Measurements from ENCODE around the gene MIS12. TPM values are rescaled to one million over a fixed set of nuclear protein-coding genes. Genes with fewer than 3 reads are reported as not detected.

Gene MIS12
- 10 to 100 TPM; 34.2 to 43.2 (median 35.0) TPM for polyA plus RNA-seq (ENCODE audit: insufficient read length in 3 of 3)

GRCh38 chr17:5486206-5487124 lies at the start of gene MIS12:
MIS12 (plus strand) TSS chr17:5486566; CDS start chr17:5488863, 2,297 bp downstream.
- DNase-seq (ENCODE audit: low read depth in 3 of 3, low spot score in 2 of 3): peak; percentile 90 to 97 (median 94)

GRCh38 chr17:5437721-5438317 lies 48.5 kb upstream of the MIS12 start:
- DNase-seq (ENCODE audit: low read depth in 3 of 3, low spot score in 2 of 3): no peak

- peak; percentile 84 to 88 (median 86) for DNase-seq (ENCODE audit: low read depth in 3 of 3, low spot score in 2 of 3)
Measured at GRCh38 chr17:5438716-5439445, 47.5 kb upstream of the MIS12 start, which contains the start of gene C1QBP. C1QBP (minus strand) TSS chr17:5439155; CDS start chr17:5439073, 82 bp downstream.

- DNase-seq (ENCODE audit: low read depth in 3 of 3, low spot score in 2 of 3): no peak
Measured at GRCh38 chr17:5439446-5439764, 47.0 kb upstream of the MIS12 start.

GRCh38 chr17:5443728-5444127 lies 42.6 kb upstream of the MIS12 start:
- no peak for DNase-seq (ENCODE audit: low read depth in 3 of 3, low spot score in 2 of 3)

- no peak for DNase-seq (ENCODE audit: low read depth in 3 of 3, low spot score in 2 of 3)
Measured at GRCh38 chr17:5444209-5444608, 42.2 kb upstream of the MIS12 start.

GRCh38 chr17:5446786-5447185 lies 39.6 kb upstream of the MIS12 start:
- DNase-seq (ENCODE audit: low read depth in 3 of 3, low spot score in 2 of 3): no peak

- DNase-seq (ENCODE audit: low read depth in 3 of 3, low spot score in 2 of 3): no peak
Measured at GRCh38 chr17:5464717-5465507, 21.5 kb upstream of the MIS12 start.

- no peak for DNase-seq (ENCODE audit: low read depth in 3 of 3, low spot score in 2 of 3)
Measured at GRCh38 chr17:5466295-5466694, 20.1 kb upstream of the MIS12 start.

- no peak for DNase-seq (ENCODE audit: low read depth in 3 of 3, low spot score in 2 of 3)
Measured at GRCh38 chr17:5467416-5467815, 18.9 kb upstream of the MIS12 start.

- DNase-seq (ENCODE audit: low read depth in 3 of 3, low spot score in 2 of 3): no peak
Measured at GRCh38 chr17:5468075-5468473, 18.3 kb upstream of the MIS12 start.

- DNase-seq (ENCODE audit: low read depth in 3 of 3, low spot score in 2 of 3): no peak
Measured at GRCh38 chr17:5472511-5472910, 13.9 kb upstream of the MIS12 start.

- no peak for DNase-seq (ENCODE audit: low read depth in 3 of 3, low spot score in 2 of 3)
Measured at GRCh38 chr17:5473906-5474305, 12.5 kb upstream of the MIS12 start.

- no peak for DNase-seq (ENCODE audit: low read depth in 3 of 3, low spot score in 2 of 3)
Measured at GRCh38 chr17:5478992-5479391, 7.4 kb upstream of the MIS12 start.

- DNase-seq (ENCODE audit: low read depth in 3 of 3, low spot score in 2 of 3): no peak
Measured at GRCh38 chr17:5480962-5481361, 5.4 kb upstream of the MIS12 start.

- DNase-seq (ENCODE audit: low read depth in 3 of 3, low spot score in 2 of 3): no peak
Measured at GRCh38 chr17:5481451-5481850, 4.9 kb upstream of the MIS12 start.

- DNase-seq (ENCODE audit: low read depth in 3 of 3, low spot score in 2 of 3): no peak
Measured at GRCh38 chr17:5485270-5486205, 828 bp upstream of the MIS12 start, which contains the start of gene DERL2. DERL2 (minus strand) TSS chr17:5486178; CDS start chr17:5486161, 17 bp downstream.

- DNase-seq (ENCODE audit: low read depth in 3 of 3, low spot score in 2 of 3): no peak
Measured at GRCh38 chr17:5488752-5489151, 2.4 kb downstream of the MIS12 start.

- no peak for DNase-seq (ENCODE audit: low read depth in 3 of 3, low spot score in 2 of 3)
Measured at GRCh38 chr17:5492970-5493369, 6.6 kb downstream of the MIS12 start.

Measured in right renal cortex interstitium (tissue), 3 donors.